K562 (cell line): Measurements from ENCODE around the gene DIP2C.

Source experiments
- NFRKB ChIP-seq: fragments of 450-650 bp; IDR thresholded peaks from 2 replicates; pipeline ENCODE4 v1.6.1; 2016; ENCODE audit warnings: low read depth
- TEAD2 ChIP-seq: fragments of 450-650 bp; IDR thresholded peaks from 2 replicates; pipeline ENCODE4 v1.6.1; 2016; ENCODE audit warnings: missing genetic modification characterization, control low read depth, missing compliant biosample characterization
- TF ChIP-seq, protein P1 (sequence below), 3 experiments: IDR thresholded peaks in 2 of 3; conservative IDR thresholded peaks in 1 of 3; 2 replicates each; pipeline ENCODE4 v1.5.1; 2011 to 2012; ENCODE audit warnings: low read length in 3 of 3, mild to moderate bottlenecking in 3 of 3, control low read depth in 2 of 3, improper control_type of control experiment in 1 of 3, inconsistent platforms in 1 of 3, low read depth in 1 of 3, mixed read lengths in 1 of 3, moderate library complexity in 1 of 3; ENCODE audit not compliant: insufficient read depth in 2 of 3
- TF ChIP-seq, protein P2 (sequence below): fragments of 250-450 bp; sonication (Bioruptor Pico); IDR thresholded peaks from 2 replicates; pipeline ENCODE4 v1.5.1; 2021; ENCODE audit warnings: mild to moderate bottlenecking

DNA sequence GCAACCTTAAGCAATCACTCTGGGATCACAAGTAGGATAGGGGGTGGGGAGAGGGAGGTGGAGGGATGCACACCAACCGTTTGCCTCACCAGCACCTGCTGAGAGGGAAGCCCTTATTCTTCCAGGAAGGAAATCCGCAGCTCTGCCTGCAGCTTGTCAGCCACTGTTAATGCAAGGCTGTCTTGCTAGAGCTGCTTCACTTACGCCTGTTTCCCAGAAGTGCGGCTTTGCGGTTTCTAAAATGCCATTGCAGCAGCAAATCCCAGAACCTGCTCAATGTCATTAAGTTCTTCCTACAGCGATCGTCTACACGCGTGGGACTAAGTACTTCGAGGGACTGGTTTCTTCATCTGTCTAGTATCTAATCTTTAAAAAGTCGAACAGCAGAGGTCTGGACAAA lies 363.1 kb downstream of the DIP2C start:
- TF ChIP-seq, protein P1, sequence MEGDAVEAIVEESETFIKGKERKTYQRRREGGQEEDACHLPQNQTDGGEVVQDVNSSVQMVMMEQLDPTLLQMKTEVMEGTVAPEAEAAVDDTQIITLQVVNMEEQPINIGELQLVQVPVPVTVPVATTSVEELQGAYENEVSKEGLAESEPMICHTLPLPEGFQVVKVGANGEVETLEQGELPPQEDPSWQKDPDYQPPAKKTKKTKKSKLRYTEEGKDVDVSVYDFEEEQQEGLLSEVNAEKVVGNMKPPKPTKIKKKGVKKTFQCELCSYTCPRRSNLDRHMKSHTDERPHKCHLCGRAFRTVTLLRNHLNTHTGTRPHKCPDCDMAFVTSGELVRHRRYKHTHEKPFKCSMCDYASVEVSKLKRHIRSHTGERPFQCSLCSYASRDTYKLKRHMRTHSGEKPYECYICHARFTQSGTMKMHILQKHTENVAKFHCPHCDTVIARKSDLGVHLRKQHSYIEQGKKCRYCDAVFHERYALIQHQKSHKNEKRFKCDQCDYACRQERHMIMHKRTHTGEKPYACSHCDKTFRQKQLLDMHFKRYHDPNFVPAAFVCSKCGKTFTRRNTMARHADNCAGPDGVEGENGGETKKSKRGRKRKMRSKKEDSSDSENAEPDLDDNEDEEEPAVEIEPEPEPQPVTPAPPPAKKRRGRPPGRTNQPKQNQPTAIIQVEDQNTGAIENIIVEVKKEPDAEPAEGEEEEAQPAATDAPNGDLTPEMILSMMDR (IDR thresholded peaks at IDR 0.05 in 2 of 3, conservative IDR thresholded peaks at IDR 0.05 in 1 of 3; ENCODE audit: insufficient read depth in 2 of 3, low read depth in 1 of 3, low read length in 3 of 3): no peak
- no peak for TF ChIP-seq NFRKB
- TF ChIP-seq TEAD2: no peak
- TF ChIP-seq, protein P2, sequence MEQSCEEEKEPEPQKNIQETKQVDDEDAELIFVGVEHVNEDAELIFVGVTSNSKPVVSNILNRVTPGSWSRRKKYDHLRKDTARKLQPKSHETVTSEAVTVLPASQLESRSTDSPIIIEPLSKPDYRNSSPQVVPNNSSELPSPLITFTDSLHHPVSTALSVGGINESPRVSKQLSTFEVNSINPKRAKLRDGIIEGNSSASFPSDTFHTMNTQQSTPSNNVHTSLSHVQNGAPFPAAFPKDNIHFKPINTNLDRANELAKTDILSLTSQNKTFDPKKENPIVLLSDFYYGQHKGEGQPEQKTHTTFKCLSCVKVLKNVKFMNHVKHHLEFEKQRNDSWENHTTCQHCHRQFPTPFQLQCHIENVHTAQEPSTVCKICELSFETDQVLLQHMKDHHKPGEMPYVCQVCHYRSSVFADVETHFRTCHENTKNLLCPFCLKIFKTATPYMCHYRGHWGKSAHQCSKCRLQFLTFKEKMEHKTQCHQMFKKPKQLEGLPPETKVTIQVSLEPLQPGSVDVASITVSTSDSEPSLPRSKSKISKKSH (CRISPR knock-in tag): no peak
